Activated CD4-positive, CD25-positive, alpha-beta regulatory T cell treated with anti-CD3 and anti-CD28 coated beads, Interleukin-2, amount 50 U/mL, for 16 hours (primary cell): ENCODE data around the gene BCAS4.

ENCODE experiments used
- DNase-seq: peaks from one replicate; pipeline ENCODE4 v3.0.0-alpha.2; 2020; ENCODE audit warnings: low read depth, low spot score

The BCAS4 gene

DNA sequence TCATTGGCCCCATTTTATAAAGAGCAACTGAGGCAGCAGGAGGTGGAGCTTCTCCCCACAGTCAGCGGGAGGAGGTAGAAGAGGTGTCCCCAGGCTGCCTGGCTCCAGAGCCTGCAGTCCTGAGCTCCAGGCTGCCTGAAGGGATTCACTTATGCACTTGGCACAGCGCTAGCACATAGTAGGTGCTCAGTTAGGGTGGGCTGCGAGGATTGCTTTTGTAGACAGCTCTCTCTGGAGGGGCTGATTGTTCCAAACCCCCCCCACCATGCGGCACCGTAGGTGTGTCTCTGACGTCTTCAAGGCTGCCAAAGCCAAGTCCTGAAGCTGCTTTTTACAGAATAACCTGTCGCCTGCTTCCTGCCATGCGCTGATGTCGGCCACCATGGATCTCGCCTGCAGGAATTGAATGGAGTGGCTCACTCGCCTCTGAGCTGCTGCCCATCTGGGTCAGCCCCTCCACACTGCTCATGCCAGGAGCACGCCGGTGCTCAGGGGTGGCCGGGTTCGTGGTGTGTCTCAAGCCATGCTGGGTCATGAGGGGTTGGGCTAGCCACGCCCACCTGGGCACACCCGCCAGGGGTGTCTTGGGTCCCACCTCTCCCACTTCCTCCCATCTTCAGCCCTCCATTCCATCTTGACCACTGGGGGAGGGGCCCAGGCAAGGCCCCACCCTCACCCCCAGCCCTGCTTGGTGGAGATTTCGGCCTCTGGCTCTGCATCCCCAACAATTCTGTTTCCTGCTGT, 59.8 kb downstream of the BCAS4 start:
- DNase-seq: no peak

DNA sequence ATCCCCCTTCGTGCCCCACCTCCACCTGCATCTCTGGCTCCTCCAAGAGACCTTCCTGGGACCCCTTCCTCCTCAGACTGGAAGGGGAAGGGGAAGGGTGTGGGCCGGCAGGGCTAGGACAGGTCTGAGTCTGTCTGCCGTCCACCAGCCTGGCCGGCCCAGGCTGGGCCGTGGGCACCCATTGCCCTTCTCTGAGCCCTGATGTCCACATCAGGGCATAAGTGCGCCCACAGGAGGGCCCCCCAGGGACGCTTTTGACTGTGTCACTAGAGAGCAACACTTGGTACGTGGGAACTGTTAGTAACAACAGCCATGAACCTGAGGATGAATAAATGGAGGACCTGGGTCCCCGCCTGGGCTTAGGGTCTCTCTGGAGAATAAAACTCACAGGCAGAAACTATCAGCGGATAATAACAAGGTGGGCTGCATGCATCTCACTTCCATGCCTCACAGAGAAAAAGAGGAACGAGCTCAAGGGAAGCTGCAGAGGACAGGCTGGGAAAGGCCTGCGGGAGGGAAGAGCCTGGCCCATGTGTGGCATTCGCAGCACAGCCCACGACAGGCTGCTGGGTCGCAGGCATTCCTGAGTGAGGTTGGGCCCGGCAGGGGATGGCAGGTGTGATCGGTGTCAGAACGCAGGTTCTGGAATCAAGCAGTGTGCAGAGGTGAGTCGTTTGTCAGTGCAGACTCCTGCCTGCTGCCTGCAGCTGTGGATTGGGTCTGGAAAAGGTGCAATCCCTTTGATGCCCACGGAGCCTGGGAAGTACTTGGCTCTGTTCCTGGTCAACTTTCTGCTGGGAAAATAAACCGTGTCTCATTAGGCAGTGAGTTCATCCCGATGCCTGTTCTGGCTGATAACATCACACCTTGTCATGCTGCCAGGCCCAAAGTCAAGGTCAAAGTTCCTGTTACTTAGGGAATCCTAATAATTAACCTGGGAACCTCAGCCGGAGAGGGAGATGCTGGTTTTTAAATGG, 60.9 kb downstream of the BCAS4 start:
- DNase-seq: no peak

- no peak for DNase-seq
Observed at GRCh38 chr20:50856475-50857041, 61.7 kb downstream of the BCAS4 start.

GRCh38 chr20:50857348-50857747, 62.5 kb downstream of the BCAS4 start:
- no peak for DNase-seq

- no peak for DNase-seq
Observed at GRCh38 chr20:50858525-50858924, 63.7 kb downstream of the BCAS4 start.

DNA sequence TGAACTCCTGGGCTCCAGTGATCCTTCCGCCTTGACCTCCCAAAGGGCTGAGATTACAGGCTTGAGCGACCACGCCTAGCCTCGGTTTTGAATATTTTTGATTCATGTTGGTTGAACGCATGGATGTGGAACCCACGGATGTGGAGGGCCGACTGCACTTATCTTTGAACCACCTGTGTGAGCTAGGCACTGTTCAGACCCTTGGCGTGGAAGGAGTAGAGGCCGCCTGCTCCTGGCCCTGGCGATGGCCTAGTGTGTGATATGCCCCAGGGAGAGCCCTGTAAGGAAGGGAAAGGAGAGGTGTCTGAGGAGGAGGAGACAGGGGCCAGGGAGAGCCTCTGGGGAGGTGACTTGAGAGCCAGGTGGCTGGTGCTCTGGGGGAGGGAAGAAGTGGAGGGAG, 64.3 kb downstream of the BCAS4 start:
- no peak for DNase-seq

- DNase-seq: no peak
Observed at GRCh38 chr20:50861012-50861411, 66.2 kb downstream of the BCAS4 start.

GRCh38 chr20:50862546-50862945, 67.7 kb downstream of the BCAS4 start:
- no peak for DNase-seq

- no peak for DNase-seq
Observed at GRCh38 chr20:50865114-50865513, 70.3 kb downstream of the BCAS4 start.

DNA sequence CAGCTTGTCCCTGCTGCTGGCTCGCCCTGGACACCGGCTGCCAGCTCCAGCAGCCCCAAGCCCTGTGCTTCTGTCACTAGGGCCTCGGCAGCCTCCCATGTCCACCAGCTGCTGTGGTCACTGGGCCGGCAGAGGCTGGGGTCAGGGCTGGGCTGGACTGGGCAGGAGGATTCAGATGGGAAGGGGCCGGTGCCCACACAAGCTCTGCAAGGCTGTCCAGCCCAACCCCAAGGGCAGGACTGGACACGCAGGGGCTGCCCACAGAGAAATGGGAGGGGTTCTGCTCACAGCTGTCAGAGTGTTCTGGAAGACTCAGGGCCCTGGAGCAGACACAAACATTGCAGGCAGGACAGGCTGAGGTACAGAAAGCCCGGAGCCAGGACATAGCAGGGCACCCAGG, 70.7 kb downstream of the BCAS4 start:
- no peak for DNase-seq

DNA sequence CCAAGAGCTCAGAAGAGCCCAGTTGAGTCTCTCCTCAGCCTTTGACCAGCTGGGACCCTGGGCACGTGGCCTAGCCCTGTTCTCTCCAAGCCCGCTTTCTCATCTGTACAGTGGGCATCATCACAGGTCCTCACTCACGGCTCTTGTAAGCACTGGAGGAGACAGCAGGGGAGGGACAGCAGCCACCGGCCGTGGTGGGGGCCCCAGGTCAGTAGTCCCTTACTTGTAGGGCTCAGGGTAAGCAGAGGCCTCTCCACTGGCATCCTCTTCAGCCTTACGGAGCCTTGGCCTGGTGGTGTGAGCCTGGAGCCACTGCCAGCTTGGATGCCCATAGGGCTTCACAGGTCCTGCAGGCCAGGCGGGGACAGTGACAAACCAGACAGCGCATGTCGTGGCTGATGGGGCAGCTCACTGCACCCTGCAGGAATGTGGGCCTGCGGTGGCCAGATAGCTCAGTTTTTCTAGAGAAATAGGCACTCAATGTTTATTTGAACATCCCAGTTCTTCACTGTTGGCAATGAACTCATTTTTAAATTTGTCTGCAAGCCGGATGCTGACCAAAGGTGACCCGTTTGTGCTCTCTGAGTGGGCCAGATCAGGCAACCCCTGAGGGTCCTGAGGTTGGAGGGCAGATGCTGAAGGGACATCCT, 71.3 kb downstream of the BCAS4 start:
- no peak for DNase-seq

DNA sequence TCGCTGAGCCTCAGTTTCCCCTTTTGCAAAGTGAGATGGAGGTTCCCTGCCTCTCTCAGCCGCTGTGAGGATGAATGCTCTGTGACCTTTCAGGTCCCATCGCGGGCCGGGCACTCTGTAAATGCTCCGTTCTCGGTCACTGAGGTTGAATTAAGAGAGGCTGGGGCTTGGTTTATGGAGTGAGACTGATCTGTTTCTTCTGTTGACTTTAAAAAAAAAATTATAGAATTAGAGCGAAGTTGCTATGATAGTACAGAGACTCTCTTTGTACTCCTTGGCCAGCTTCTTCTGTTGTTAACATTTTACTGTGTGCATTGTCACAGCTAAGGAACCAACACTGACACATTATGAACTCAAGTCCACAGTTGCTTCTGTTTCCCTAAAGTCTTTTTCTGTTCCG, 72.0 kb downstream of the BCAS4 start:
- DNase-seq: no peak

DNA sequence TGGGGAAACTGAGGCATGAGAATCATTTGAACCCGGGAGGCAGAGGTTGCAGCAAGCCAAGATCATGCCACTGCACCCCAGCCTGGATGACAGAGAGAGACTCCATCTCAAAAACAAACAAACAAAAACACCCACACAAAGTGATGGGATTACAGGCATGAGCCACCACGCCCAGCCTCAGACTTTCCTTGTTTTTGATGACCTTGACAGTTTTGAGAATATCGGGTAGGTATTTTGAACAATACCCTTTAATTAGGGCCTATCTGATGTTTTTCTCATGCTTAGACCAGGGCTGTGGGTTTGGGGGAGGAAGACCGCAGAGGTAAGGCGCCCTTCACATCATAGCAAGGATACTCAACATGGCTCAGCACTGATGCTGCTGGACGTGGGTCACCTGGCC, 72.9 kb downstream of the BCAS4 start:
- DNase-seq: no peak

- DNase-seq: no peak
Observed at GRCh38 chr20:50868509-50869495, 73.9 kb downstream of the BCAS4 start.

GRCh38 chr20:50870561-50871161, 75.8 kb downstream of the BCAS4 start:
- no peak for DNase-seq

GRCh38 chr20:50872560-50873425, 77.9 kb downstream of the BCAS4 start:
- DNase-seq: no peak

GRCh38 chr20:50873585-50873984, 78.7 kb downstream of the BCAS4 start:
- no peak for DNase-seq

- no peak for DNase-seq
Observed at GRCh38 chr20:50874111-50874757, 79.4 kb downstream of the BCAS4 start.
